HG03378 (cell line): ENCODE data around the gene ATG16L1.
"Not testable (repeated sequence)": the region's sequence is repeated elsewhere in the genome, so short reads cannot be mapped to it uniquely, and the experiment has no call there.

Experiments used
- ATAC-seq: cut with Tn5 transposase; IDR thresholded peaks from one replicate; pipeline ENCODE4 v1.9.1; 2021; ENCODE audit warnings: mild to moderate bottlenecking, moderate library complexity; ENCODE audit not compliant: unreplicated experiment

Gene ATG16L1

DNA sequence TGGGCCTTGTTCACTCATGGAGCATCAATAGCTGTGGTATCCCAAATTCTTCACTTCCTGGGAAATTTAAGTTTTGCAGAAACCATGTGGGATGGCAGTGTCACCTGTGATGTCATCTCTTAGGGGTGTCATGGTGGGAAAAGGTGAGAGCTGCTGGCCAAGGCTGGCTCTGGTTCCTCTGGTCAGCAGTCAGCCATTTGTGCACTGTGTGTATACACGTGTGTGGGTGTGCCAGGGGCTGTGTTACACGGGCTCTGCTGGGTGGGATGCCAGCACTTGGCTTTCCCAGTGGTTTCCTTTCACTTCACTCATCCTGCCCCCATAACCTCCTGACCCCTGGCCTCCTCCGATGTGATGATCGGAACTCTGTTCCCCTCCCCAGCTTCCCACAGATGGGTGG is 77.4 kb downstream of the ATG16L1 start:
- no peak for ATAC-seq

DNA sequence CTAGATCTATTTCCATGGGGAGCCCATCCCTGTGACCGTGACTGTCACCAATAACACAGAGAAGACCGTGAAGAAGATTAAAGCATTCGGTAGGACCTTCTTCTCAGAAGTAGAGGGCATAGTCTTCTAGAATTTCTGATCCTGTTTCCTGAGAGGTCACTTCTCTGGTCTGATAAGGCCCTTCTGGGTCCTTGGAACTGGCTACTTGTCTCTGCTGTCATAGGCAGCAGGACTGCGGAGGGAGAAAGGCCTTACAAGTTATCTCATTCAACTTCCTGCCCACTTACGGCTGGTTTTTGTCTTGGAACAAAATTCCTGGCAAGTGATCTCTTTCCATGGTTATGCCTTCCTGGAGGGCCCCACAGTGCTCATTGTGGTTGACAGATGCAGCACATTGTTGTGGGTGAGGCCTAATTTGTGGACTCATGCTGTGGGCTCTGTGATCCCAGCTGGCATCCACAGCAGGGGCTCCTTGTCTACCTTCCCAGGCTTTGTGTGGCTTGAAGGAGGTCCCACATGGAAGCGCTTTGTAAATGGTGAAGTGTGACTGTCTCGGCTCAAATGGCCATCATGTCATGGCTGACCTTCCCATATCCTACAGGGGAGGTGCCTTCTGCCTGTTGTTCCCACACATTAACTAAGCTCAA is 78.1 kb downstream of the ATG16L1 start:
- no peak for ATAC-seq

DNA sequence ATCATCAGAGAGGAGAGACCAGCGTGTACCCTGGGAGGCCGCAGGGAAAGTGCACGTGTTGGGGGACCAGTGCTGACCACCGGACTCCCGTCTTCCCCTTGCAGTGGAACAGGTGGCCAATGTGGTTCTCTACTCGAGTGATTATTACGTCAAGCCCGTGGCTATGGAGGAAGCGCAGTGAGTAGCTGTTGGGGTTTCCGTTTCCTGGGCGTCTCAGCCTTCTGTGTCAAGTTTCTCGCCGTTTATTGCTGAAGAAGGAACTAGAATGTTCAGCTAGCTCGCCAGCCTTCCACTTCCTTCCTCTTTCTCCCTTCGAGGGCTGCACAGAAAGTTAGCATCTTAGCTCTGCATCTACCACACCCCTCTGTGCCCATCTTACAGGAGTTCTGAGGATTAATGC is 80.1 kb downstream of the ATG16L1 start:
- ATAC-seq, result peak; percentile 89

DNA sequence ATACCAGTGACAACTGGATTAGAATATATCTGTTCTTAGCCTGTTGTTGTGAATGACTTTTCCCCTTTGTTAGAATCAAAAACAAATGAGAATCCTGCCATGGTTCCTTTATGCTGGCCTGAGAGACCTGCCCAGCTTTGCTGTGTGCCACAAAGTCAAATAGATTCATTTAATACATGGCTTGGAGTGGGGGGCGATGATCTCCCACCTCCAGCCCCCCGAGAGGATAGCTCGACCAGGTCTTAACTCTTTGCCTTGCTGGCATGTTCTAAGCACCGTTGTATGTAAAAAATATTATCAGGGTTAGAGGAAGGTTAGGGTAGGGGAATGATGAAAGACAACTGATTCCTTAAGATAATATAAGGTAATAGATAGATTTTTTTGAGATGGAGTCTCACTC is 80.7 kb downstream of the ATG16L1 start:
- ATAC-seq, result no peak

DNA sequence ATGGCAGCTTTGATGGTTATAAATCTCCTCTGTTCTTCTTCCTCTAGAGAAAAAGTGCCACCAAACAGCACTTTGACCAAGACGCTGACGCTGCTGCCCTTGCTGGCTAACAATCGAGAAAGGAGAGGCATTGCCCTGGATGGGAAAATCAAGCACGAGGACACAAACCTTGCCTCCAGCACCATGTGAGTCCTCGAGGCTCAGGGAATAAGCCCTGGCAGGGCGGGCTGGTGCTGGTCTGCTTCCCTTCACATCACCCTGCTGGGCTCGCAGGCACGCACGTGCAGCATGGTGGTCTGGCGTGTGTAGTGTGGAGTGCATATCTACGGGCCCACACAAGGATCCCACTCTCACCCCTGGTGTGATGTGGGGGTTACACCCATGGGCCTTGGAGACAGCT is 83.4 kb downstream of the ATG16L1 start:
- ATAC-seq, result no peak

DNA sequence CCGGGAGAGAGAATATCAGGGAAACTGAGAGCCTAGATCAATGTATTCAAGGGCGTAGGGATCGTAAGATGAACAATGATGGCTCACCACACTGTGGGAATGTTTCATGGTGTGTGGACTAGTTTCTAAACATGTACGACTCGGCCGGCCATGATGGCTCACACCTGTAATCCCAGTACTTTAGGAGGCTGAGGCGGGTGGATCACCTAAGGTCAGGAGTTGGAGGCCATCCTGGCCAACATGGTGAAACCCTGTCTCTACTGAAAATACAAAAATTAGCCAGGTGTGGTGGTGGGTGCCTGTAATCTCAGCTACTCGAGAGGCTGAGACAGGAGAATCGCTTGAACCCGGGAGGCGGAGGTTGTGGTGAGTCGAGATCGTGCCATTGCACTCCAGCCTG is 84.6 kb downstream of the ATG16L1 start:
- not testable (repeated sequence) for ATAC-seq

DNA sequence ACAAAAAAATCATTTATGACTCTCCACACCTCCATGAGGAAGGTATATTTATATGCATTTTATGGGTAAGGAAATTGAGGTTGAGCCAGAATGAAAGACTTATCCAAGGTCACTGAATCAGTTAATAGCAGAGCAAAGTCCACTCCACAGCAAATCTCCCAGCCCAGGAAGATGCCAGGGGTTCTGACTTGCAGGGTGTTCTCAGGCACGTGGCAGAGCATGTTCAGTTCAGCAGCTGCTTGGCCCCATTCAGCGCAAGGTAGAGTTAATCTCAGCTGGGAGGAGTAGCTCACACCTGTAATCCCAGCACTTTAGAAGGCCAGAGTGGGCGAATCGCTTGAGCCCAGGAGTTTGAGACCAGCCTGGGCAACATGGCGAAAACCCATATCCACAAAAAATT is 85.1 kb downstream of the ATG16L1 start:
- no peak for ATAC-seq

DNA sequence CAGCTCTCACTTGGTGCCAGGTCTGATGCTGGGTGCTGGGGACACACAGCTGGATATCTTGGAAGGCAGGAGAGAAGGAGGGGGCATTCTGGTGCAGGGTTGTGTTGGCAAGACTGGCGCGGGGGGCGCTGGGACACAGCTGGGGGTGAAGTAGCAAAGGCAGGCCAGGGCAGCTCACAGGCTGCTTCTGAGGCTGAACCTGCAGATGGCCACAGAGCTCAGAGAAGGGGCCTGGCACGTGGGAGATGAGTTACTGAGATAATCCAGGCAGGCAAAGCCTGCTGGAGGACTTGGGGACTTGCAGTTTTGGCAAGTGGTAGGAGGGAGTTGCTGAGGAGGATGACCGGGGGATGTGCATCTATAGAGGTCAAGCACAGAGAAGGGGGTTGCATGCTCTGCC is 86.6 kb downstream of the ATG16L1 start:
- ATAC-seq, result no peak

DNA sequence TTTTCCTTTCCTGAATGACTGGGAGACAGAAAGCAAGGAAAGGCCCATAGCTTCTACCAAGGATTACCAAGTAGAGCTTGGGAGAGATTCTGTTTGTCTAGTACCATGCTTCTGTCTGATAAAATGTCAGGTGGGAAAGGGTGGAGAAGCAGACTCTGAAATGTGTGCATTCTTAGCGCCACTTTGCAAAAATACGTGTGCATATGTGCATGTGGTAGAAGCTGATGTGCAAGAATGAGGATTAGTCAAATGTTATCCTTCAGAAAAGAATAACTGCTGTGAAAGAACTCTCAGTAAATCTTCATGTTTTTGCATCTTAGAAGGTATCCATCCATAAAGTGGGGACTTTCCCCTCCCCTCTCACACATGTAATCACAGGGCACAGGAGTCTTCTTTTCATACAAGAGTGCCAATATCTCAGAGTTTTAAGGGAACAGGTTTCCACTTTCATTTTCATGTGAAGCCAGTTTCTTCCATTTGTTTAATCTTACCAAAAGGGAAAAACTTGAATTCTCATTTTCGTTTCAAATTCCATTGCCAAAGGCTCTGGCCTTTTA is 87.4 kb downstream of the ATG16L1 start:
- ATAC-seq, result no peak

DNA sequence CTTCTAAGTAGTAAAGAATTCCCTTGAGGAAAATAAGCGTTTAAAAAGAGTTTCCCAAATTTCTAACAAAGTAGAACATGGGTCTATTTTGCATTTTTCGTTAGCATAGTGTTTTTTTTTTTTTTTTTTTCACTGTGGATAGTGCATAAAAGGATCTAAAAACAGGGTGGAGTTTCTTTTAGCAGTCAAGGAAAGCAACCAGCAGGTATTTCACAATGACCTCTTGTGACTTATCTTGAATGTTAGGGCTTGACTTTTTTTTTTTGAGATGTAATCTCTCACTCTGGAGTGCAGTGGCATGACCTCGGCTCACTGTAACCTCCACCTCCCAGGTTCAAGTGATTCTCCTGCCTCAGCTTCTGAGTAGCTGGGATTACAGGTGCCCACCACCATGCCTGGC is 88.0 kb downstream of the ATG16L1 start:
- no peak for ATAC-seq

DNA sequence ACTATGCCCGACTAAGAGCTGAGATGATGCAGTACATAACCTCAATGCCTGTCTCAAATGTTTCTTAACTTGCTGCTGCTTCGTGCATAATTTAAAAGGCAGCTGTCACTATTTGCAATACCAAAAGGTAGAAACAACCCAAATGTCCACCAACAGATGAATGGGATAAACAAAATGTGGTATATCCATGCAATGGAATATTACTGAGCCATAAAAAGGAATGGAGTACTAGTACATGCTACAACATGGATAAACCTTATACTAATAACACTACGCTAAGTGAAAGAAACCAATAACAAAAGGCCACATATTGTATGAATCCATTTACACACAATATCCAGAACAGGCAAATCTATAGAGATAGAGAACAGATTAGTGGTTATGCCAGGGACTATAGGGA is 89.8 kb downstream of the ATG16L1 start:
- no peak for ATAC-seq

DNA sequence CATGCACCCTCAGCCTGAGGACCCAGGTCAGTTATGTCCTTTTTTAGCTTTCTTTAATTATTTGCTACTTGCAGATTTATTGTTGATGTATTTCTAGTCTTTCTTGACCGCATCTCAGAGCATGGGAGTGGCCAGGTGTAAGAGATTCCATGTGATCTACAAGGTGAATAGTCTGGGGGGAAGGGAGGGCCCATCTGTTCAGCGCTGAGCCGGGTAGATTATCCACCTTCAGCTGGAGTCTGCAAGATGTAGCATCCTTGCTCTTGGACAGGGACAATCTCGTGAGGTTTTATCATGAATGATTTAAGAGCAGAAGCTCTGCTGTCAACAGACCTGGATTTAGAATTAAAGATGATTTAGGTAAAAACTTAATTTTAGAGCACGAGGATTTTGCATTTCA is 90.8 kb downstream of the ATG16L1 start:
- ATAC-seq, result no peak

DNA sequence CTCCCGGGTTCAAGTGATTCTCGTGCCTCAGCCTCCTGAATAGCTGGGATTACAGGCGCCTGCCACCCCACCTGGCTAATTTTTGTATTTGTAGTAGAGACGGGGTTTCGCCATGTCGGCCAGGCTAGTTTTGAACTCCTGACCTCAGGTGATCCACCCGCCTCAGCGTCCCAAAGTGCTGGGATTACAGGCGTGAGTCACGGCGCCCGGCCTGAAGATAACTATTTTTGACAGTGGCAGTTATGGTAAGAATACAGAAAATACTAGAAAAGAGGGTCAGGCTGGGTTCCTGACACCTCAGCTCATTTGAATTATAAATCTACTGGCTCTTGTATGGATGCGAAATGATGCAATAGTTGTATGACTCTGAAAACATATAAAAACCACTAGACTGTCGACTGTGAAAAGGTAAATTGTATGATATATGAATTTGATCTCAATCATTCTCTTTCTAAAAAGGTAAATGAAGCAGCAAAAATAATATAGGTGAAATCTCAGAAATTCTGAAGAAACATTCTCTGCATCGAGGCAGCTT is 91.8 kb downstream of the ATG16L1 start:
- ATAC-seq, result no peak
